Endothelial cell (in vitro differentiated cells): ENCODE results near the gene TNFSF4. TPM values are rescaled to one million over a fixed set of nuclear protein-coding genes. Genes with fewer than 3 reads are reported as not detected.

Experiments used
- DNase-seq: peaks from one replicate; pipeline ENCODE4 v3.0.0; 2021; ENCODE audit warnings: low spot score
- H3K27ac Mint-ChIP-seq: one replicate; pipeline ENCODE4 v1.8.0; 2021; ENCODE audit warnings: mixed read lengths, inconsistent platforms; ENCODE audit not compliant: unreplicated experiment
- H3K27me3 Mint-ChIP-seq: one replicate; pipeline ENCODE4 v1.8.0; 2021; ENCODE audit warnings: mild to moderate bottlenecking, moderate library complexity, mixed read lengths, inconsistent platforms; ENCODE audit not compliant: unreplicated experiment
- H3K36me3 Mint-ChIP-seq: one replicate; pipeline ENCODE4 v1.8.0; 2021; ENCODE audit warnings: mild to moderate bottlenecking, low read depth, mixed read lengths, inconsistent platforms; ENCODE audit not compliant: unreplicated experiment
- H3K4me1 Mint-ChIP-seq: one replicate; pipeline ENCODE4 v1.8.0; 2021; ENCODE audit warnings: mild to moderate bottlenecking, mixed read lengths, inconsistent platforms; ENCODE audit not compliant: unreplicated experiment
- H3K4me3 Mint-ChIP-seq: one replicate; pipeline ENCODE4 v1.8.0; 2021; ENCODE audit warnings: mild to moderate bottlenecking, mixed read lengths, inconsistent platforms; ENCODE audit not compliant: unreplicated experiment
- H3K9me3 Mint-ChIP-seq: one replicate; pipeline ENCODE4 v1.8.0; 2021; ENCODE audit warnings: mixed read lengths, inconsistent platforms; ENCODE audit not compliant: unreplicated experiment
- CTCF ChIP-seq: fragments of 200-600 bp; sonication (generic); IDR thresholded peaks from one replicate; pipeline ENCODE4 v1.5.0; 2021; ENCODE audit warnings: antibody characterized with exemption; ENCODE audit not compliant: unreplicated experiment
- total RNA-seq: library from RNA; stranded (reverse); fragmentation: NEBNext Ultra II Directional; extraction: Animal tissue kit (Norgen Biotek cat#: 25700); gene quantifications from one replicate; pipeline ENCODE4 v1.2.1, GENCODE V29; 2021; ENCODE audit not compliant: unreplicated experiment

The TNFSF4 gene
- total RNA-seq, 1 donor from 2014 or later, result 0.15 TPM

DNA sequence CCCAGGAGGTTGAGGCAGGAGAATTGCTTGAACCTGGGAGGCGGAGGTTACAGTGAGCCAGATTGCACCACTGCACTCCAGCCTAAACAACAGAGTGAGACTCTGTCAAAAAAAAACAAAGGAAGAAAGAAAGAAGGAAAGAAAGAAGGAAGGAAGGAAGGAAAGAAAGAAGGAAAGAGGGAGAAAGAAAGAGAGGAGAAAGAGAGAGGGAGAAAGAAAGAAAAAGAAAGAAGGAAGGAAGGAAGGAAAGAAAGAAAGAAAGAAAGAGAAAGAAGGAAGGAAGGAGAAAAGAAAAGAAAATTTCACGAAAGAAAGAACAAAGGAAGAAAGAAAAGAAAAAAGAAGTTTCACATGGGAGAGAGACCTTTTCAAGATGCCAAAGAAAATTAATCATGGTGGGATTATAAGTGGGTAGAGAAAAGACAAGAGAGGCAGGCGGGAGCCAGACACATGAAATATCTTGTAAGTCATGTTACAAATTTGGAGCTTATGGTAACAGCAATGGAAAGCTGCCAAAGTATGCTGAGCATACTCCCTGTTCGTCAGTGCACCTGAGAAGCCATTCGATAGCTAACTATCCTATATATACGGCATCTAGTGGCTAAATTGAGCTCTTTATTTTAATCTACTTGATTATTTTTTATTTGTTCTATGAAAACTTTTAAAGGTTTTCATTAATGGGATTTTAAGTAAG is 41.3 kb upstream of the TNFSF4 start:
- Mint-ChIP-seq H3K4me3 (no peak overlapping the region), H3K27ac (no peak overlapping the region), H3K4me1 (no peaks in the 10 kb centered on the region), H3K36me3 (peaks cover 5% of the 10 kb centered on the region), H3K9me3 (no peaks in the 10 kb centered on the region), H3K27me3 (no peaks in the 10 kb centered on the region)
- no peak for DNase-seq
- no peak for TF ChIP-seq CTCF

DNA sequence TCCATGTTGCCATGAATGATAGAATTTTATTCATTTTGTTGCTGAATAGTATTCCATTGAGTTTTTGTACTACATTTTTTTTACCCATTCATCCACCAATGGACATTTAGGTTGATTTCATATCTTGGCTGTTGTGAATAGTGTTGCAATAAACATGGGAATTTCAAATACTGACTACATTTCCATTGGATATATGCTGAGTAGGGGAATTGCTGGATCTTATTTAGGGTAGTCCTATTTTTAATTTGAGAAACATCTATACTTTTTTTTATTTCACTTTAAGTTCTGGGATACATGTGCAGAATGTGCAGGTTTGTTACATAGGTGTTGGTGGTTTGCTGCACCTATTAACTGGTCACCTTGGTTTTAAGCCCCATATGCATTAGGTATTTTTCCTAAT is 38.8 kb upstream of the TNFSF4 start:
- no peak for TF ChIP-seq CTCF
- Mint-ChIP-seq H3K4me3 (no peak overlapping the region), H3K27ac (no peak overlapping the region), H3K9me3 (no peaks in the 10 kb centered on the region), H3K27me3 (no peaks in the 10 kb centered on the region), H3K36me3 (peaks cover 12% of the 10 kb centered on the region), H3K4me1 (no peaks in the 10 kb centered on the region)
- no peak for DNase-seq

DNA sequence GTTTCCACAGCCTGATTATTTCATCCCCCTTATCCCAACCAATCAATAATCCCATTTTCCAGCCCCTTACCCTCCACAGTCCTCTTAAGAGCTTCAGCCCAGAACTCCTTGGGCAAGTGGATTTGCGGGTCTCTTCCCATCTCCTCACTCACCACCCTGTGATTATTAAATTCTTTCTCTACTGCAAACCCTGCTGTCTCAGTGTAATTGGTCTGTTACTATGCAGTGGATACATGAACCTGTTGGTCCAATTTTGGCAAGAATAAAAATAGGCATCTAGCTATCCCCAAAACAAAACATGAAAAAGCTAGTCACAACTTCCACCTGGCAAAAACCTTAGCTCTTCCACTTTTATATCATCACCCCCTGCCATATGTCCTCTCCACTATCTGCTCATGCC is 36.2 kb upstream of the TNFSF4 start:
- H3K4me3 Mint-ChIP-seq, result no peak overlapping the region
- TF ChIP-seq CTCF, result no peak
- no peak for DNase-seq
- no peak overlapping the region for H3K27ac Mint-ChIP-seq
- H3K9me3 Mint-ChIP-seq, result no peaks in the 10 kb centered on the region
- peaks cover 12% of the 10 kb centered on the region for H3K36me3 Mint-ChIP-seq
- H3K27me3 Mint-ChIP-seq, result no peaks in the 10 kb centered on the region
- no peaks in the 10 kb centered on the region for H3K4me1 Mint-ChIP-seq

DNA sequence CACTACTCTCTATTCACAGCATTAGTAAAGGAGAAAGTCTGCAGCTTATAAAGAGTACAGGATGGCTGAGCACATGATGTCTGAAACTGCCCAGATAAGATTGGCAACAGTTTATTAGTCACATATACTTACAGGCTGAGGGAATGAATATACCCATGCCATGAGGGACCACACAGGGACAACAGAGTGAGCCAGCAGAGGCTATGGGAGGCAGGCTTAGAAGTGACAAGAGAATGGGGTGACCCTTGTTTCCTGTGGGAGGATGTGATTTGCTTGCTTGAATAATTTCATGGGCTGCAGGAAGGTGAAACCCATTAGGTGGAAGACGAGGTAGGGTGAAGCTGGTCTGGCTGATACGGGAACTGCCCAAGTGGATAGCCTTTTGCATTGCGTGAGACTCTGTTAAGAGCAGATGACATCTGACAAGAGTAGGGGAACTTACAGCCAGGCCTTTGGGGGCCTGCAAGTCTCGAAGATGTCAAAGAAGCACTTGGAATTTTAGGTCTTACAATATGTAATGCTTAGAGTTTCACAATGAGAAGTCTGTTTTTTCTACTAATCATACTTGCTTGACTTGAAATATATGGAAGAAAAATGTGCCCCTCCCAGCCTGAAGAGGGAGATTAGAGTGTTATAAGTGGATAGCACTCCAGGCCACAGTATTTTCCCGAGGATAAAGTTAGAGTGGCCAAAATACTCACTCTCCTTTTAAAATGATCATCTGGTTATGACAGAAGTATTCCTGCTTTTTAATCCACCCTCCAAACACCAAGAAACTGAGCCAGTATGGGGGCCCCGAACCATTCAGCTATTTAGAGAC is 34.6 kb upstream of the TNFSF4 start:
- H3K4me3 Mint-ChIP-seq, result no peak overlapping the region
- H3K27ac Mint-ChIP-seq, result no peak overlapping the region
- no peaks in the 10 kb centered on the region for H3K27me3 Mint-ChIP-seq
- H3K36me3 Mint-ChIP-seq, result peaks cover 12% of the 10 kb centered on the region
- H3K4me1 Mint-ChIP-seq, result no peaks in the 10 kb centered on the region
- H3K9me3 Mint-ChIP-seq, result no peaks in the 10 kb centered on the region
- TF ChIP-seq CTCF, result no peak
- DNase-seq, result no peak

DNA sequence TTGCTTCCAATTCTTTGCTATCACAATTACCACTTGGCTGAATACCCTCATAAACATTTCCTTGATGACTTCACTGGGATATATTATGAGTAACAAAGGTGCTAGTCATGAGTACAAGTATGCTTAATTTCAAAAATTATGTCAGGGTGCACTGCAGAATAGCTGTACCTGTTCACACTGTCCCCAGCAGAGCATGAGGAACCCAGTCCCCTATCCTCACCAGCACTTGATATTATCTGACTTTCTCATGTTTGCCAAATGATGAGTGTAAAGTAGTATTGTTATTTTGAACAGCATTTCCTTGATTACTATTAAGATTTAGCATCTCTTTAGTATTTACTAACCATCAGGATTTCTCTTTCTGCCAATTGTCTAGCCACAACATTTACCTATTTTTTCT is 33.5 kb upstream of the TNFSF4 start:
- no peaks in the 10 kb centered on the region for H3K27me3 Mint-ChIP-seq
- H3K4me3 Mint-ChIP-seq, result no peak overlapping the region
- no peak overlapping the region for H3K27ac Mint-ChIP-seq
- TF ChIP-seq CTCF, result no peak
- H3K4me1 Mint-ChIP-seq, result no peaks in the 10 kb centered on the region
- no peak for DNase-seq
- H3K36me3 Mint-ChIP-seq, result peaks cover 12% of the 10 kb centered on the region
- H3K9me3 Mint-ChIP-seq, result no peaks in the 10 kb centered on the region
